HG02885 (cell line): ENCODE data around the gene TWF1.
A peak's percentile ranks its signal among the peaks of the same experiment; 100 is the strongest.
"Not testable (repeated sequence)": the region's sequence is repeated elsewhere in the genome, so short reads cannot be mapped to it uniquely, and the experiment has no call there.

Experiments
- ATAC-seq: cut with Tn5 transposase; IDR thresholded peaks from one replicate; pipeline ENCODE4 v1.9.1; 2021; ENCODE audit warnings: mild to moderate bottlenecking; ENCODE audit not compliant: unreplicated experiment, poor library complexity

Gene TWF1

DNA sequence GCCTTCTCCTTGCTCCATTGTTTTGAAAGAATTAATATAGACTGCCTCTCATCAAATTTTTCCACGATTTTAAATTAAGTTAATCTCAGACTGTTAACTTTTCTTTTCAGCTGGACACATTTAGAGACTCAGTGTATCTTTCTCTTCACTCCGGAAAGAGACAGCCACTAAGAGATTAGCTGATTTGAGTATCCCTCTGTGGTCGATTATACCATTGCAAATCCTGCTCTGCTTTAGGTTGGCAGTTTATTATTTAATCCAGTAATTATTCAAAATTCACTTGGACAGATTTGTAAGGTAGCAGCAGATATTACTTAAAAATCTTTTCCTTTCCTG, 588 bp upstream of the TWF1 start:
- no peak for ATAC-seq

DNA sequence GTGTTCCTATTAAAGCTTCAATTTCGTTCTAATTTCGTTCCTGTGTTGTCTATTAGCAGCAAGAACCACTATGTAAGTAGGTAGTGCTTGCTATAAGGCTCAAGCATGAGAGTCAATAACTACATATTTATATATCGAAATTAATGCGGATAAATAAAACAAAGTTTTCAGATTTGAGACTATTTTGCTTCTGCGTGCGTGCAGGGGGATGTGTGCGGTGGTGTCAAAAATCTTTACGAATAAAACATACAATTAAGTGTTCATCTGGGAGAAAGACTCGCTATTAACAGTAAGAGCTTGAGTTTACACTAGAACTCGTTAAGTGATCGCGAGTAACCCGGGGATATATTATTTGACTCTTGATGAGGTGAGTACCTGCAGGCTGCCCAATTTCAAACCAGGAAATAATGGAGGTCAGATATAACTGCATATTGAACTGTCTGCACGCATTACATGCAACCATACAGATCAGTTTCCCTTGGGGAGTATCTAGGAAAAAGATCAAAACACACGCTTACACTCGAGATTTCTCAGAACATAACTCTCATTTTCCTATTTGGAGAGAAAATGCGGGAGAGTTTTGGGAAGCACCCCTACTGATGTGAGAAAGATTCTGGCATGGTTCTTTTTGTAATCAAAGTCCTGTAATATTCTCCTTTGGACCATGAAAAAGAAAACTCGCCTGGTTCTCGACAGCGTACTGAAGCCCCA, 813 bp downstream of the TWF1 start:
- ATAC-seq: no peak

DNA sequence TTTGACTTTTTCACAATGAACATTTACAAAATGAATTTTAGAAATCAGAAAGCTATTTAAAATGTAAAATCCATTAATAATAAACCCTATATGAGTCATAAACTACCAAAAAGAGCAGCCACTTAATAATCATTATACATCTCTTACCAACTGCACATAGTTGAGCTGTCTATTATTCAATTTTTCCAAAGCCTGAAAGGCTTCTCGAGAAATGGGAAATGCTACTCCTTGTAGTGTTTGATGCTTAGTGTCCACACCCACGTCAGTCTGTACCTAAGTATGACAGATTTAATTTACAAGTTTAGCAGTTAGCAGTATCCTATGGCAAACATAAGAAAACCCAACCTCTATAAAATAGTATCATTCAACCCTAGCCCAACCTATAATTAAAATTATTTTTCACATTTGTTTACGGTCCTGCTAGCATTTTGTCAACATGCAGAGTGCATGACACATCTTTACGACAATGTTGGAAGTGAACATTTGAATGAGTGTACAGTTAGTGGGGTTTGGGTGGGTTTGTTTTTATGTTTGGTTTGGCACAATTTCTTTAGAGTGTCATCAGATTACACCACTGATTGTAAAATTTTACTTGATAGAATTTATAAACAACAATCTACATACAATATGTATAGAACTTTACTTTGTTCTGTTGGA, 8.4 kb downstream of the TWF1 start:
- no peak for ATAC-seq

DNA sequence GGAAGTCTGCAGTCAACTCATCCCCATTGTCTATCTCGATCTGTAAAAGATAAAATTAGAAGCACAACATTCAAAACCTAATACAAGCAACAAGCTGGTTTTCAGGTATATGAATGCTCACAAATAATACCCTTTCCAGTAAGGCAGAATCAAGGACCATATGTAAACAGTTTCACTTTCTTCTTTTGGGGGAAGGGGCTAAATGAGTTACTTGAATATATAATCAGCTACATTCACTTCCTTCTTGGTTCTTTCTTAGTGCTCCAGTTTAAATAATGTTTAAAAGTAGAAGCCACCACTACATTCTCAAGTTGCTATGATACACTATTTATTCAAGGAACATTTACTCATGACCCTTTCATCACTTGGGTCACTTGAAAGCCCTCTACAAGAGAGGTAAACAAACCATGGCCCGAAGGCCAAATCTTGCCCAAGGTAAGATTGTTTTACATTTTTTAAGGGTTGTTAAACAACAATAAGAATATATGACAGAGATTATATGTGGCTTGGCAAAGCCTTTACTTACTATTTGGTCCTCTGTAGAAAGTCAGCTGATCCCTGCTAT, 10.3 kb downstream of the TWF1 start:
- no peak for ATAC-seq

DNA sequence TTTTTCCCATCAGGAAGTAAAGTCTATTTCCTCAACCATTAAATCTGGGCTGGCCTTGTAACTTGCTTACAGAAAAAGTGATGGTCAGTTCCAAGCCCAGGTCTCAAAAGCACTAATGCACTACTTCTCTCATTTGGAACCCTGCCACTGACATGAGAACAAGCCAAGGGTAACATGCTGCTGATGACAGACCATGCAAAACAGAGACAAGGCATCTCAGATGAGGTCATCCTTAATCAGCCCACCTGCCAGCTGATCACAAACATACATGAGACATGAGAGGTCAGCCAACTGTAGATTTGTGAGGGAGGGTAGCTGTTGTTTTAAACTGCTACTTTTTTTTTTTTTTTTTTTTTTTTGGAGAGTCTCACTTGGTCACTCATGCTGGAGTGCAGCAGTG, 16.2 kb downstream of the TWF1 start:
- no peak for ATAC-seq

DNA sequence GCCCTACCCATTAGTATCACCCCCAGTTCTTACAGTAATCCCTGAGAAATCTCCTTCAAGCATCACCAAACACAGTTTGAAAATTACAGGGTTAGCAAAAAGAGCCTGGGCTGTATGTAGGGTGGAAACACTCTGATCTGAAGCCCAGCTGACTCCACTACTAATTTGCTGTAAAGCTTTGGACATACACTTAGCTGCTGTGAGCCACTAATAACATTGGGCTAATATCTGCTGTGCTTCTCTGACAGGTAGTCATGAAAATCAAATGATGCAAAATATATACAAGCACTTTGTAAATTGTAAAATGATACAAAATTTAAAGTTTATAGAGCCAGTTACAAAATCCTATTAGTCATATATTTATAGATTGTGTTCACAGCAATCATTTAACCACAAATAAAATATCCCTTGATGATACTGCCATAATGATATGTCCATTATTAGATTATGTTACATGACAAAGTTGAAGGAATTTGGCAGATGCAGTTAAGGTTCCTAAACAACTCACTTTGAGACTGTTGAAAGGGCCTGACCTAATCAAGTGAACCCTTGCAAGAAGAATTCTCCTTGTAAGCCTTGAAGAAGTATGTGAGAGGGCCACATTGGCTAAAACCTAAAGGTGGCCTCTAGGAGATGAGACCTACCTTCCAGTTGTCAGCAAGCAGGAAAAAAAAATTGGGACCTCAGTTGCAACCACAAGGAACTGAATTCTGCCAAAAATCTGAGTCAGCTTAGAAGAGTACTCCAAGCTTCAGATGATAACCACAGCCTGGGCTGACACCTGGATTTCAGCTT, 19.0 kb downstream of the TWF1 start:
- ATAC-seq: no peak

DNA sequence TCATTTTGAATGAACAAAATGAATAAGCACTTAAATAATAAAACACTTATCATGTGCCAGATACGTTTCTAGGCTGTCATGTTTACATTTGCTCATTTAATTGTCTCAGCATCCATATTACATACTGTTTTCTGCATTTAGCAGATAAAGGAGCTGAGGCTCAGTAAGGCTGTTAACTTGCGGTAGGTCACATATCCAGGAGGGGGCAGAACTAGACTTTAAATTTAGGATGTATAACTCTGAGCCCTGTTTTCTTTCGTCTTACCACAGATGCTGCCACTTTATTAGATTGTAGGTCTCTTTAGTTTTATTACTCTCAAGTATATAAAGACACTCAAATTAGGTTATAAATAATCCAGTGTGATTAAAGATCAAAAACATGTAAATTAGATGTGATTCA, 29.6 kb downstream of the TWF1 start:
- peak; percentile 61 for ATAC-seq

DNA sequence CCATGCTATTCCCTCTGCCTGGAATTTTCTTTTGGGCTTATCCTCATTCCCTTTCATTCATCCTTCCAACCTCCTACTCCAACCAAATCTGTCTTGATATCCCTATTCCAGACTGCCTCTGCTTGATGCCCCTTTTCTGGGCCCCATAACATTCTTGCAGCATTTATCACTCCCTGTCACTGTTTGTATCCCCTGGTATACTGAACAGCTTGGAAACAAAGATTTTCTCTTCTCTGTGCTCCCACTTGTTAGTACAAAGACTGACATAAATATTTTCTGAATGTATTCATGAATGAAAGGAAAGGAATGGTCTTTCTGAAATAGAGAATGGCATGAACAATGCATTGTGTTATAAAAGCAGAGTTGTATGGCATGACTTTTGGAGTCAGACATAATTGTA, 39.8 kb downstream of the TWF1 start:
- ATAC-seq: no peak

DNA sequence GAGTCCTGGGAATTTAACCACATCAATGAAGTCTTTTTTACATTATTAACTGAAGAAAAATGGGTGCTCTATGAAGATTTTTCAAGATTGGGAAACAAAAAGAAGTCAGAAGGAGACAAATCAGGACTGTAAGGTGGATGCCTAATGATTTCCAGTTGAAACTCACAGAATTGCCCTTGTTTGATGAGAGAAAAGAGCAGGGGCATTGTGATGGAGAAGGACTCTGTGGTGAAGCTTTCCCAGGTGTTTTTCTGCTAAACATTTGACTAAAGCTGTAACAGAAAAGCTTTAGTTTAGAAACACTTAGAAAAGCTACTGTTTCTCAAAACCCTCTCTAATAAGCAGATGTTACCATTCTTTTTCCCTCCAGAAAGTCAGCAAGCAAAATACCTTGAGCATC, 41.6 kb downstream of the TWF1 start:
- no peak for ATAC-seq

DNA sequence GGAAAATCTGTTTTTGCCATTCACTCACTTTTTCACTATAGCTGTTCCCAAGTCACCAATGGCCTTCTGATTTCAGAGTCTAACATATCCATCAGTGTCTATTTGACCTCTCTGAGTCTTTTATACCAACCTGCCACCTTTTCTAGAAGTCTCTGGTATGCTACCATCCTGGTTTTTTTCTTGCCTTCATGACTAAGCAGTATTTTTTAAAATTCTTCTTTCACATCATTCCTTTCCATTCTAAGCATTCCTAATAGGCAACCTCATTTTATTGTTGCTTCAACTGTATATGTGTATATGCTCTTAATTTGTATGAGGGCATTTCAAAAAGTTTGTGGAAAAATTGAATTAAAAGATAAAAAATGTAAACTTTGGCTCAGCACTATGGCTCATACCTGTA, 42.3 kb downstream of the TWF1 start:
- no peak for ATAC-seq

DNA sequence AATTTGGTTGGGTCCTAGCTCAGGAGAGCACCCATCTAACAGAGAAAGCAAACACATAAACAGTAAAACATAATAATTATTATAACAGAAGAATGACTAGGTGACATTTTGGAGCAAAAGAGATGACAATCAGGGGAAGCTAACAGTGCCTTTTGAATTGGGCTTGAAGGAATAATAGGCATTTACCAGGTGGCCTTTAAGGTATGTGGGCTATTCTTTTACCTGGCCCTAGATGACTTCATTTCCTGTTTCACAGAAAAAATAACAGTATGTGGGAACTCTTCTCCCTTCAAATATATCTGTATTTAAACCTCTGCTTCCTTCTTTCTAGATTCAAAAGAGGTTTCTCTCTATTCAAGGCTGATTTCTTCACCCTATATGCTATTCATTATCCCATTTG, 43.5 kb downstream of the TWF1 start:
- no peak for ATAC-seq

DNA sequence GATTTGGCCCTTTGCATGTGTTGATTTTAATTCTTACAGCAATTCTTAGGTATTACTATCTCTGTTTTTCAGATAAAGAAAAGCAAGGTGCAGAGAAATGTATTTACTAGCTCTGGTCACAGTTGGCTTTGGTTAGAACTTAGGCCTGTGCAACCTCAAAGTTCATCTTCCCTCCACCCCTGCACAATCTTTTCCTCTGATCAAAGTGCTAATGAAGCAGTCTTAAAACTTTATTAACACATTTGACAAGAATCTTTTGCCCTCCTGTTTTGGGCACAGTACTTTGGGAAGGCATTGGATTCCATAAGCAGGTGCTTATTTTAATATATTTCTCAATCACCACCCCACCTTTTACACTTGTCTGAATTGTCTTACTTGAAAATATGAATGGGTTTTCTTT, 44.6 kb downstream of the TWF1 start:
- ATAC-seq: no peak

DNA sequence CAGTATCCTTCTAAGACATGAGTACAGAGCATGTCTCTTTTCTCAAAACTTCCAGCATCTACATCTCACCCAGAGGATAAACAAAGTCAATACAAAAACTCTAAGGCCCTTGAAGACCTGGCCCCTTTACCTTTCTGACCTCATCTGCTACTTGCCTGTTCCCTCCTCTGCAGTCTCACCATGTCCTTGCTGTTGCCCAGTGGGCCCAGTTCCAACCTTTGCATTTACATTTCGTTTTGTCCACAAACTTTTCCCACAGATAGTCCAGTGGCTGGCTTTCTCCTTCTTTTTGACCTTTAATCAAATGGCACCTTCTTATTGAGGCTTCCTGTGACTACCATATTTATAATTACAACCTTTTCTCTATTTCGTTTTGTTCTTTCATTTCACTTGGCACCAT, 45.7 kb downstream of the TWF1 start:
- no peak for ATAC-seq

DNA sequence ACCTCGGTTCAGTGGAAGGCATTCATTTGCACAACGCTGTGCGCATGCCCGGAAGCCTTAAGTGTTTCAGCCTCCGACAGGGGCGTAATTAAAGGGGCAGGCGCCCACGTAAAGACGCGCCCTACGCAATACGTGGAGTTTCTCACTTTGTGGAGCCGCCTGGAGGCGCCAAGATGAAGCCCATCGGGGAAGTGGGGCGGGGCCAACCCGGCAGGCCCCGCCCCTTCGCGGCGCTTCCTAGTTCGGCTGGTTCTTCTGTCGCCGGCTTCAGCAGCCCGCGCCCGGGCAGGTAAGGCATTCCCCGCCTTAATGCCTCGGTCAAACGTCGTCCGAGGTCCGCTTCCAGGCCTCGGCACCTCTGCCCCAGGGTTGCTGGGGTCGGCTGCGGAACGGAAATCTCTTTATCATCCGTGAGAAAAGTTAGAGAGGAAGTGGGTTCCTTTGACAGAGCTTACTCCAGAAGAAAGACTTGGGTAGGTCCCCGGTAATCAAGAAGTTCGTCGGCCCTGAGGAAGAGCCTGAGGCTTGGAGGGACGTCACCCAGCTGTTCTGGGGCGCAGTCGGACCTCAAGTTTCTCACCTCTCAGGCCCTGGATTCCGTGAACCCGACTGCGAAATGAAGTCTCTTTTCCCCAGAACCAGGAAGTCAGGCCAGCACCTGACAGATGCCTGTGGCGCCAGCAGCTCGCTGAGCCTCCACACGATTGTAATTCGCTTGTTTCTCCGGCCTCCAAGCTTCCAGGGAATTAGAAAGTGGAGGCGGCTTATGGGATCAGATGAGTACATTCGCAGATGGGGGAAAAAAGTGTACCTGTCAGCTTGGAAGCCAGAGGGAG, 47.2 kb downstream of the TWF1 start, which contains the start of the genes IRAK4 and PUS7L:
IRAK4 (plus strand) TSS at position 224 of the 836 bp plus-strand sequence. CDS start 9,161 bp downstream, outside the sequence.
PUS7L (minus strand) TSS at position 63 of the 836 bp plus-strand sequence. CDS start 3,545 bp downstream, outside the sequence.
- ATAC-seq: peak; percentile 93

DNA sequence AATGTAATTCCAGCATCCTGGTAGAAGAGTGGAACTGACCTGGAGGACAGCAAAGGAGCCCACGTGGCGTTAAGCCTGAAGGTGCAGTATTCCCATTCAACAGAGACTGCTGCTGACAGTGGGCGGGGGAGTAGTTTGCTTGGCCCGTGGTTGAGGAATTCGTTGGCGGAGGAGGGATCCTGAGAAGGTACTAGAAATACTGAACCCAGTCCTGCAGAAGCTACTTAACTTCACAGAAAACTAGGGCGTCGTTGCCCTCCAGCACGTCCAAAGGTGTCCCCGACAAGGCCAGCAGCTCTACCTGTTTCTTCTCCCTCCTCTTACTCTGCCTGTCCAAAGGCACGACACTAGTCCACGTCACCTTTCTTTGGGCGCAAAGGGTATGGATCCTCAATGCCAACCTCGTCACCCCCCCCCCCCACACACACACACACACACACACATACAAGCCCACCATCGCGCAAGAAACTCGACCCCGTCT, 47.8 kb downstream of the TWF1 start:
- peak; percentile 1 for ATAC-seq

DNA sequence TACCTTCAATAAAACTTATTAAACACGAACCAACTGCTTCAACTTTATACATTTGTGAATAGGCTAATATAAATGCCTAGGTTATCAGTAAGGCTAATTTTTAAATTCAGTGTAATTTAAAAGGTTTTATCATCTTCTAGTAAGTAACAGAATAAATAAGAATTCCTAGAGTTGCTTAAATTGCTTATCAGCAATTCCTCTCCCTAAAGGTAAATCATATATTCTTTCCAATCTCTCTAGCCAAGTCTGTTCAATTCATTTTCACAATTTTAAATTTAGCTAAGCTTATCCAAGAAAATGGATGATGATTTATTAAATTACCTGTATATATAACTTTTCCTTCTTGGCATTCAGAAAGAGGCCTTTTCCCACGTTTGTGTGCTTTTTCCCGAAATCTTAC, 52.1 kb downstream of the TWF1 start:
- no peak for ATAC-seq

DNA sequence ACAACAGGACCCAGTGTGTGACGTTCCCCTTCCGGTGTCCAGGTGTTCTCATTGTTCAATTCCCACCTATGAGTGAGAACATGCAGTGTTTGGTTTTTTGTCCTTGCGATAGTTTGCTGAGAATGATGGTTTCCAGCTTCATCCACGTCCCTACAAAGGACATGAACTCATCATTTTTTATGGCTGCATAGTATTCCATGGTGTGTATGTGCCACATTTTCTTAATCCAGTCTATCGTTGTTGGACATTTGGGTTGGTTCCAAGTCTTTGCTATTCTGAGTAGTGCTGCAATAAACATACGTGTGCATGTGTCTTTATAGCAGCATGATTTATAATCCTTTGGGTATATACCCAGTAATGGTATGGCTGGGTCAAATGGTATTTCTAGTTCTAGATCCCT, 54.8 kb downstream of the TWF1 start:
- not testable (repeated sequence) for ATAC-seq

DNA sequence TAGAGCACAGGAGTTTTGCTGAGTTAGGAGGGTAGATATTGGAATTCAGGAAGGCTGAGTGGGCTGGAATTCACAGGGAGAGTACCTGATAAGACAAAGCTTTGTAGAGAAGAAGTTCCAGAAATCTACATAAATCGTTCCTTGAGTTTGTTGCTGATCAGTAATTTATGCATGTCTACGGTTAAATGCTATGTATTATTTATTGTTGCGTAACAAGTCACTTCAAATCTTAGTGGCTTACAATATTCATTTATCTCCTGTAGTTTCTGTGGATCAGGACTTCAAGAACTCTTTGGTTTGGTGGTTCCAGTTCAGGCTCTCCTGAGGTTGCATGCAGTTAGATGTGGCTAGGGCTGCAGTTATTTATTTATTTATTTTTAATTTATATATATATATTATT, 55.3 kb downstream of the TWF1 start:
- no peak for ATAC-seq

DNA sequence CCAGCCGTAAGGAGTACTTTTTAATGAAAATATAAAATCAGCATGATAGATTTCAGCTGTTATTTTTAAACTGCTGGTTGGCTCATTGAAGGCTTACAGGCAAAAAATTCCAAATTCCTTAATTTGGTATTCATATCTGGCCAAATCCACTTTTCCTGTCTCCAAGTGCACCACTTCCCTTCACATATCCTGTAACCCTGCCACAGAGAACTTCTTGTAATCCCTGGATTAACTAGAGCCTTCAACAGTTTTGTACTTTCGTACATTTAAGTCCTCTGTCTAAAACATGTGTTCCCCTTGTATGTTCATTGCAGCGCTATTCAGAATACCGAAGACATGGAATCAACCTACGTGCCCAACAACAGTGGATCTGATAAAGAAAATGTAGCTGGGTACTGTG, 57.1 kb downstream of the TWF1 start:
- no peak for ATAC-seq

DNA sequence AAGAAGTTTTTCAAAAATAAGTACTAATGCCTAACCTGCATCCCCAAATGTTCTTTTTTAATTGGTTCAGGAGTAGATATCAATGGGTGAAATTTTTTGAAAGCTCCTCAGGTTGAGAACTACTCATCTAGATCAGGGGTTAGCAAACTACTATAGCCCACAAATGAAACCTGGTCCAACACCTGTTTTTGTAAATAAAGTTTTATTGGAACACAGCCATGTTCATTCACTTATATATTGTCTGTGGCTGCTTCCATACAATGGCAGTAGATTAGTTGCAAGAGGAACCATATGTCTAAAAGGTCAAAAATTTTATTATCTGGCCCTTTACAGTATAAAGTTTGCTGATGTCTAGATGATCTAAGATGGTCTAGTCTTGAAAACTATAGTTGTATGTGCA, 61.3 kb downstream of the TWF1 start:
- ATAC-seq: no peak
